HEK293 (cell line): ENCODE measurements around the gene TTLL9.

ENCODE experiments used
- BCL11A ChIP-seq: fragments of 450-650 bp; formaldehyde crosslinking; IDR thresholded peaks from 2 replicates; pipeline ENCODE4 v1.5.1; 2016; ENCODE audit warnings: low read depth, missing biosample characterization, missing genetic modification characterization
- IKZF3 ChIP-seq: fragments of 450-650 bp; IDR thresholded peaks from 2 replicates; pipeline ENCODE4 v1.5.0; 2018; ENCODE audit warnings: missing biosample characterization, mild to moderate bottlenecking, missing genetic modification characterization, moderate library complexity
- MYNN ChIP-seq: fragments of 450-650 bp; formaldehyde crosslinking; IDR thresholded peaks from 2 replicates; pipeline ENCODE4 v1.5.1; 2016; ENCODE audit warnings: missing biosample characterization, missing genetic modification characterization, borderline replicate concordance
- SP2 ChIP-seq: fragments of 450-650 bp; formaldehyde crosslinking; IDR thresholded peaks from 2 replicates; pipeline ENCODE4 v1.5.1; 2016; ENCODE audit warnings: missing biosample characterization, missing genetic modification characterization
- ZFP37 ChIP-seq: fragments of 450-650 bp; formaldehyde crosslinking; IDR thresholded peaks from 2 replicates; pipeline ENCODE4 v1.5.1; 2016; ENCODE audit warnings: missing biosample characterization, missing genetic modification characterization
- ZNF292 ChIP-seq: fragments of 450-650 bp; formaldehyde crosslinking; IDR thresholded peaks from 2 replicates; pipeline ENCODE4 v1.5.1; 2016; ENCODE audit warnings: low read depth, missing biosample characterization, missing genetic modification characterization, borderline replicate concordance
- ZNF391 ChIP-seq: fragments of 450-650 bp; formaldehyde crosslinking; IDR thresholded peaks from 2 replicates; pipeline ENCODE4 v1.5.1; 2016; ENCODE audit warnings: low read depth, missing biosample characterization, missing genetic modification characterization, borderline replicate concordance
- TF ChIP-seq, protein P1 (sequence below): fragments of 450-650 bp; formaldehyde crosslinking; IDR thresholded peaks from 2 replicates; pipeline ENCODE4 v1.5.1; 2016; ENCODE audit warnings: missing biosample characterization, missing genetic modification characterization, low read depth
- TF ChIP-seq, protein P2 (sequence below): fragments of 450-650 bp; formaldehyde crosslinking; IDR thresholded peaks from 2 replicates; pipeline ENCODE4 v1.5.1; 2016; ENCODE audit warnings: missing biosample characterization, missing genetic modification characterization

DNA sequence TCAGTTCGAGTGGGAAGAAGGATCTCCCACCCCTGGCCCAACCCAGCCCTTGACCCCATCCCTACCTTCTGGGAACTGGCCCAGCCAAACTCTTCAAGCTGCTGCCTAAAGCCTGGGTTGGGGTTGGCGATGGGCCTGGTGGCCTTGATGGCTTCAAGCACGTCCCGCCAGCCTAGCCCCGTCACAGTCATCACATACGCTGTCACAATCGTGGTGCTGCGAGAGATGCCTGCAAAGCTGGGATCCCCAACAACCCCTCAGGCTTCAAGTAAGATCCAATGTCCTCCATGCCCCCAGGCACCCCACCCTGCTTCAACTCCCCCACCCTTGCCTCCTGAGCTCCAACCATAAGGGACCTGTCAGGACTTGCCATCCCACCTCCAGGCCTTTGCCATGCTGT, 7.9 kb upstream of the TTLL9 start:
- TF ChIP-seq MYNN (no peak), ZNF391 (tag by site-specific recombination) (no peak), IKZF3 (tag by site-specific recombination) (no peak), BCL11A (no peak), ZFP37 (tag by site-specific recombination) (no peak), SP2 (no peak), ZNF292 (tag by site-specific recombination) (no peak)
- TF ChIP-seq, protein P1, sequence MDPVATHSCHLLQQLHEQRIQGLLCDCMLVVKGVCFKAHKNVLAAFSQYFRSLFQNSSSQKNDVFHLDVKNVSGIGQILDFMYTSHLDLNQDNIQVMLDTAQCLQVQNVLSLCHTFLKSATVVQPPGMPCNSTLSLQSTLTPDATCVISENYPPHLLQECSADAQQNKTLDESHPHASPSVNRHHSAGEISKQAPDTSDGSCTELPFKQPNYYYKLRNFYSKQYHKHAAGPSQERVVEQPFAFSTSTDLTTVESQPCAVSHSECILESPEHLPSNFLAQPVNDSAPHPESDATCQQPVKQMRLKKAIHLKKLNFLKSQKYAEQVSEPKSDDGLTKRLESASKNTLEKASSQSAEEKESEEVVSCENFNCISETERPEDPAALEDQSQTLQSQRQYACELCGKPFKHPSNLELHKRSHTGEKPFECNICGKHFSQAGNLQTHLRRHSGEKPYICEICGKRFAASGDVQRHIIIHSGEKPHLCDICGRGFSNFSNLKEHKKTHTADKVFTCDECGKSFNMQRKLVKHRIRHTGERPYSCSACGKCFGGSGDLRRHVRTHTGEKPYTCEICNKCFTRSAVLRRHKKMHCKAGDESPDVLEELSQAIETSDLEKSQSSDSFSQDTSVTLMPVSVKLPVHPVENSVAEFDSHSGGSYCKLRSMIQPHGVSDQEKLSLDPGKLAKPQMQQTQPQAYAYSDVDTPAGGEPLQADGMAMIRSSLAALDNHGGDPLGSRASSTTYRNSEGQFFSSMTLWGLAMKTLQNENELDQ (tag by site-specific recombination) = no peak
- TF ChIP-seq, protein P2, sequence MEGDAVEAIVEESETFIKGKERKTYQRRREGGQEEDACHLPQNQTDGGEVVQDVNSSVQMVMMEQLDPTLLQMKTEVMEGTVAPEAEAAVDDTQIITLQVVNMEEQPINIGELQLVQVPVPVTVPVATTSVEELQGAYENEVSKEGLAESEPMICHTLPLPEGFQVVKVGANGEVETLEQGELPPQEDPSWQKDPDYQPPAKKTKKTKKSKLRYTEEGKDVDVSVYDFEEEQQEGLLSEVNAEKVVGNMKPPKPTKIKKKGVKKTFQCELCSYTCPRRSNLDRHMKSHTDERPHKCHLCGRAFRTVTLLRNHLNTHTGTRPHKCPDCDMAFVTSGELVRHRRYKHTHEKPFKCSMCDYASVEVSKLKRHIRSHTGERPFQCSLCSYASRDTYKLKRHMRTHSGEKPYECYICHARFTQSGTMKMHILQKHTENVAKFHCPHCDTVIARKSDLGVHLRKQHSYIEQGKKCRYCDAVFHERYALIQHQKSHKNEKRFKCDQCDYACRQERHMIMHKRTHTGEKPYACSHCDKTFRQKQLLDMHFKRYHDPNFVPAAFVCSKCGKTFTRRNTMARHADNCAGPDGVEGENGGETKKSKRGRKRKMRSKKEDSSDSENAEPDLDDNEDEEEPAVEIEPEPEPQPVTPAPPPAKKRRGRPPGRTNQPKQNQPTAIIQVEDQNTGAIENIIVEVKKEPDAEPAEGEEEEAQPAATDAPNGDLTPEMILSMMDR = no peak
